Caco-2 (cell line): ENCODE data around the gene EEF1E1. TPM values are rescaled to one million over a fixed set of nuclear protein-coding genes. Genes with fewer than 3 reads are reported as not detected.

Source experiments
- BruUV-seq: library from RNA; stranded (reverse); fragments of 400-500 nt; replicated peaks from 2 replicates; lab custom pipeline; 2021; lab: Mats Ljungman, UMichigan
- CTCF ChIA-PET: fragments of 300-600 bp; sonication (Branson Sonifier 250); formaldehyde crosslinking; loops from one replicate; lab custom pipeline; 2022; ENCODE audit warnings: antibody characterized with exemption; lab: Charles Lee
- POLR2A ChIA-PET: fragments of 300-600 bp; sonication (Branson Sonifier 250); formaldehyde crosslinking; loops from one replicate; lab custom pipeline; 2022; ENCODE audit warnings: antibody characterized with exemption; lab: Charles Lee
- DNase-seq, 2 experiments: peaks; one replicate each; pipeline versions ENCODE4 v3.0.0 to v3.0.0-alpha.2; 2020 to 2022
- H3K27me3 ChIP-seq: replicated peaks from 2 replicates; pipeline ENCODE4 v1.6.0; 2011; ENCODE audit warnings: low read length; ENCODE audit not compliant: control insufficient read depth, insufficient read depth
- H3K36me3 ChIP-seq: 2 replicates; pipeline ENCODE4 v1.5.1; 2011; ENCODE audit warnings: low read length; ENCODE audit not compliant: control insufficient read depth, insufficient read depth
- H3K4me1 ChIP-seq: fragments of 250-450 bp; sonication (Bioruptor Pico); 2 replicates; pipeline ENCODE4 v1.5.1; 2020; ENCODE audit warnings: mild to moderate bottlenecking
- H3K4me3 ChIP-seq: 2 replicates; pipeline ENCODE4 v1.5.1; 2011; ENCODE audit warnings: low read depth, mild to moderate bottlenecking, control low read depth, low read length
- H3K9me3 ChIP-seq: fragments of 250-450 bp; sonication (Bioruptor Pico); 2 replicates; pipeline ENCODE4 v1.5.1; 2020; ENCODE audit warnings: mild to moderate bottlenecking, moderate library complexity
- H3K27ac Mint-ChIP-seq: one replicate; pipeline ENCODE4 v1.8.0; 2022; ENCODE audit warnings: mixed read lengths; ENCODE audit not compliant: unreplicated experiment
- H3K27me3 Mint-ChIP-seq: one replicate; pipeline ENCODE4 v1.8.0; 2022; ENCODE audit warnings: mixed read lengths; ENCODE audit not compliant: insufficient read depth, unreplicated experiment
- H3K36me3 Mint-ChIP-seq: one replicate; pipeline ENCODE4 v1.8.0; 2022; ENCODE audit warnings: mild to moderate bottlenecking, mixed read lengths; ENCODE audit not compliant: insufficient read depth, unreplicated experiment
- H3K4me1 Mint-ChIP-seq: one replicate; pipeline ENCODE4 v1.8.0; 2022; ENCODE audit warnings: low read depth, mixed read lengths; ENCODE audit not compliant: unreplicated experiment
- H3K4me3 Mint-ChIP-seq: one replicate; pipeline ENCODE4 v1.8.0; 2022; ENCODE audit warnings: mild to moderate bottlenecking, moderate library complexity, mixed read lengths; ENCODE audit not compliant: unreplicated experiment
- H3K9me3 Mint-ChIP-seq: one replicate; pipeline ENCODE4 v1.8.0; 2022; ENCODE audit warnings: mixed read lengths; ENCODE audit not compliant: unreplicated experiment
- intact Hi-C: fragments of 100-400 bp; cut with micrococcal nuclease; formaldehyde crosslinking; loops from one replicate; pipeline ENCODE4 v1.10.0; 2022; ENCODE audit not compliant: unreplicated experiment
- total RNA-seq: library from RNA; stranded (reverse); gene quantifications from 2 replicates; pipeline ENCODE4 v1.2.3, GENCODE V29; 2022
- TF ChIP-seq, protein P1 (sequence below), 2 experiments: fragments of 200-600 bp in 1 of 2; IDR thresholded peaks; 1 replicate in 1 of 2; 2 replicates in 1 of 2; pipeline versions ENCODE4 v1.5.1 to v1.8.0; 2011 to 2022; ENCODE audit warnings: antibody characterized with exemption in 1 of 2, control low read depth in 1 of 2, inconsistent platforms in 1 of 2, low read depth in 1 of 2, low read length in 1 of 2, mild to moderate bottlenecking in 1 of 2, moderate library complexity in 1 of 2; ENCODE audit not compliant: insufficient read depth in 1 of 2, severe bottlenecking in 1 of 2, unreplicated experiment in 1 of 2

Gene EEF1E1
- total RNA-seq, 1 experiment from 2014 or later: 60.3 TPM

DNA sequence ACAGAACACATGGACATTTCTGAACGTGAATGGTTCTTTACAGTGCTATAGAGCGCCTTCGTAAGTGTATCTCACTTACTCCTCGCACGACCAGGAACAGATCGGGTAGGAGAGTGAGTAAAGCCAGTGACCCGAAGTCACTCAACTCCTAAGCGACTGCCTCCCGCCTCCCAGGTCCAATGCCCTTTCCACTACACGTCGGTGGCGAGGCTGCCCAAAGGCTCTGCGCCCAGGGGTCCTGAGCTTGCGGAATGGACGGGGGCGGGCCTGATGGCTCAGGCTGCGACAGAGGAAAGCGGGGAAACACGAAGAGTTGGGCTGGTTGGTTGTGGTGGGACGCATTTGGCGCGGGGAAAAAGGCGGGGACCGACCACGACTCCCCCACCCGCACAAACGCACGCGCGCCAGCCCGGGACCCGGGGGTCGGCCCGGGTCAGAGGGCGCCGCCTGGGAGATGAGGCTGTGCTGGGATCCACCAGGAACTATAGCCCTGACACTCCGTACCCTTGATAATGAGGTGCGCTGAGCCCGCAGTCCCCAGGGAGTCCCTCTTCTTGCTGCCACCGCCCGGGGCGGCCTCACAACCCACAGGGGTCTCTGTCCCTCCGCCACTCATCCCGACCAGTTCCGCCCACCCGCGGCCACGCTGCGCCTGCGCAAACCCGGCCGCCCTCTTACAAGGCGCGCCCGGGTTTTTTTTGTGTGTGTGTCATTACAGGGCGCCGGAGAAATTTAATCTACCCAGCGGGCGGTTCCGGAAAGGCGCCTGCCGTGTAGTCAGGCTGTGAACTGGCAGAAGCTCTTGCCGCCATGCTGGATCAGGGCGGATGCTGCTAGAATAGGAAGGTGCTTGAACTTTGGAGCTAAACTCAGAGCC lies 38.3 kb downstream of the EEF1E1 start, which contains the start of gene BLOC1S5:
BLOC1S5 (minus strand) TSS at position 629 of the 877 bp plus-strand sequence; CDS start at position 616, 13 bp downstream.
- CTCF ChIA-PET: interaction anchor here (0.6 to 1.8 kb wide), 6 partner anchors 39 to 349 kb away, joined by 3 to 7 read pairs (median 6); partner anchors contain the start of gene EEF1E1
- intact Hi-C loops: loop anchor here (1.0 to 2.0 kb wide), 3 partner anchors 16 to 153 kb away; partner anchors contain the start of genes EEF1E1 and TXNDC5

DNA sequence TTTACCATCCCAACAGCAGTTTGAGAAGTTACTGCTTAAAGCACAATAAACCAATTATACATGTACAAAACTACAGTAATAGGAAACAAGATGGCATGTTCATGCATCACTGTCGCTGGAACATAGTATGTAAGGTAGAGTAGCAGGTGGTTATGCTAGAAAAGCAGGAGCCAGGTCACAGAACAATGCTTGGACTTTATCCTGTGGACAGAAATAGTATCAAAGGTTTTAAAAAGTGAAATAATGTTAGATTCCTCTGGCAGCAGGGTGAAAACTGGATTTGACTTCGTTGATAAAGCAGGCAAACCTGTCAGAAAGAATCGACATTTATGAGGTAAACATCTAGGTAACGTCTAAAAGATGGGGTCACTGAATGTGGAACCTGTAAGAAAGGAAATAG lies 40.6 kb downstream of the EEF1E1 start:
- BruUV-seq: no TSS peak
- ChIA-PET POLR2A (no interaction called here), CTCF (no interaction called here)
- no peak for DNase-seq
- H3K4me3 ChIP-seq: no peak overlapping the region
- Mint-ChIP-seq H3K36me3 (peaks cover 33% of the 10 kb centered on the region), H3K4me1 (peaks cover 21% of the 10 kb centered on the region), H3K4me3 (no peak overlapping the region), H3K27me3 (no peaks in the 10 kb centered on the region), H3K9me3 (no peaks in the 10 kb centered on the region), H3K27ac (no peak overlapping the region)
- intact Hi-C loops: no loop called here
- no peaks in the 10 kb centered on the region for H3K36me3 ChIP-seq
- H3K27me3 ChIP-seq: no peaks in the 10 kb centered on the region
- peaks cover 19% of the 10 kb centered on the region for H3K4me1 ChIP-seq
- H3K9me3 ChIP-seq: no peaks in the 10 kb centered on the region
- TF ChIP-seq, protein P1, sequence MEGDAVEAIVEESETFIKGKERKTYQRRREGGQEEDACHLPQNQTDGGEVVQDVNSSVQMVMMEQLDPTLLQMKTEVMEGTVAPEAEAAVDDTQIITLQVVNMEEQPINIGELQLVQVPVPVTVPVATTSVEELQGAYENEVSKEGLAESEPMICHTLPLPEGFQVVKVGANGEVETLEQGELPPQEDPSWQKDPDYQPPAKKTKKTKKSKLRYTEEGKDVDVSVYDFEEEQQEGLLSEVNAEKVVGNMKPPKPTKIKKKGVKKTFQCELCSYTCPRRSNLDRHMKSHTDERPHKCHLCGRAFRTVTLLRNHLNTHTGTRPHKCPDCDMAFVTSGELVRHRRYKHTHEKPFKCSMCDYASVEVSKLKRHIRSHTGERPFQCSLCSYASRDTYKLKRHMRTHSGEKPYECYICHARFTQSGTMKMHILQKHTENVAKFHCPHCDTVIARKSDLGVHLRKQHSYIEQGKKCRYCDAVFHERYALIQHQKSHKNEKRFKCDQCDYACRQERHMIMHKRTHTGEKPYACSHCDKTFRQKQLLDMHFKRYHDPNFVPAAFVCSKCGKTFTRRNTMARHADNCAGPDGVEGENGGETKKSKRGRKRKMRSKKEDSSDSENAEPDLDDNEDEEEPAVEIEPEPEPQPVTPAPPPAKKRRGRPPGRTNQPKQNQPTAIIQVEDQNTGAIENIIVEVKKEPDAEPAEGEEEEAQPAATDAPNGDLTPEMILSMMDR (IDR thresholded peaks at IDR 0.05; ENCODE audit: insufficient read depth in 1 of 2, low read depth in 1 of 2, low read length in 1 of 2, severe bottlenecking in 1 of 2, unreplicated experiment in 1 of 2): no peak

More for the DNA sequence above, 38.3 kb downstream of the EEF1E1 start, which contains the start of gene BLOC1S5:
- peak within 1 kb of the TSS; percentile 97 for H3K4me3 Mint-ChIP-seq
- H3K36me3 Mint-ChIP-seq: peaks cover 19% of the 10 kb centered on the region
- BruUV-seq: TSS peak; percentile 23
- no peaks in the 10 kb centered on the region for H3K27me3 Mint-ChIP-seq
- peak within 1 kb of the TSS; percentile 77 for H3K4me3 ChIP-seq
- TF ChIP-seq, protein P1 (IDR thresholded peaks at IDR 0.05; ENCODE audit: insufficient read depth in 1 of 2, low read depth in 1 of 2, low read length in 1 of 2, severe bottlenecking in 1 of 2, unreplicated experiment in 1 of 2): no peak
- H3K36me3 ChIP-seq: no peaks in the 10 kb centered on the region
- H3K4me1 Mint-ChIP-seq: peaks cover 21% of the 10 kb centered on the region
- H3K9me3 Mint-ChIP-seq: no peaks in the 10 kb centered on the region
- POLR2A ChIA-PET: interaction anchor here (0.5 to 1.5 kb wide), 3 partner anchors 16 to 366 kb away, joined by 3 to 19 read pairs (median 8); partner anchors contain the start of gene EEF1E1
- H3K27me3 ChIP-seq: no peaks in the 10 kb centered on the region
- DNase-seq: peak; percentile 98
- H3K27ac Mint-ChIP-seq: peak within 1 kb of the TSS; percentile 96
- H3K4me1 ChIP-seq: peaks cover 19% of the 10 kb centered on the region
- H3K9me3 ChIP-seq: no peaks in the 10 kb centered on the region

DNA sequence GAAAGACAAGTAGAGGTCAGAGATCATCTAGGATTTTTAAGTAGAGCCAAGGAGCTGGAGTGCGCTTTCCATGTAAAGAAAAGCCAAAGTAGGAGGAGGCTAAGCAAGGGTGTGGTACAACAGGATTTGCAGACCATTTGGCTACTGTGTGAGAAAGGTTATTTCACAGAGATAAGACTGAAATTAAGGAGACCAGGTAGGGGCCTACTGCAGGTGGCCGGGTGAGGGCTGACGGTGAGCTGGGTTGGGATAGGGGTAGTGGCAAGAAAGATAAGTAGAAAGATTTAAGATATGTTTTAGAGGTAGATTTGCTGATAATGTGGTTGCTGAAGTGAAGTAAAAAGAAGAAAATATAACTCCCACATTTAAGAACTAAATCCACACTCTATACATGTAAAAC lies 42.0 kb downstream of the EEF1E1 start:
- no peaks in the 10 kb centered on the region for H3K9me3 Mint-ChIP-seq

More for the DNA sequence above, 42.0 kb downstream of the EEF1E1 start:
- Histone ChIP-seq H3K4me1 (peaks cover 8% of the 10 kb centered on the region), H3K4me3 (no peak overlapping the region), H3K9me3 (no peaks in the 10 kb centered on the region), H3K36me3 (peaks cover 2% of the 10 kb centered on the region; the same call in 1 of the 2 replicates), H3K27me3 (no peaks in the 10 kb centered on the region)
- Mint-ChIP-seq H3K27me3 (no peaks in the 10 kb centered on the region), H3K4me3 (no peak overlapping the region), H3K36me3 (peaks cover 33% of the 10 kb centered on the region), H3K4me1 (peaks cover 13% of the 10 kb centered on the region), H3K27ac (no peak overlapping the region)
- DNase-seq: no peak
- ChIA-PET POLR2A (no interaction called here), CTCF (no interaction called here)
- TF ChIP-seq, protein P1 (IDR thresholded peaks at IDR 0.05; ENCODE audit: insufficient read depth in 1 of 2, low read depth in 1 of 2, low read length in 1 of 2, severe bottlenecking in 1 of 2, unreplicated experiment in 1 of 2): no peak
- intact Hi-C loops: no loop called here
- BruUV-seq: no TSS peak
